ENCODE data around the gene E2F7. TPM values are rescaled to one million over a fixed set of nuclear protein-coding genes. Genes with fewer than 3 reads are reported as not detected.

Gene E2F7
- total RNA-seq, 1 experiment from 2014 or later: 28.4 TPM

DNA sequence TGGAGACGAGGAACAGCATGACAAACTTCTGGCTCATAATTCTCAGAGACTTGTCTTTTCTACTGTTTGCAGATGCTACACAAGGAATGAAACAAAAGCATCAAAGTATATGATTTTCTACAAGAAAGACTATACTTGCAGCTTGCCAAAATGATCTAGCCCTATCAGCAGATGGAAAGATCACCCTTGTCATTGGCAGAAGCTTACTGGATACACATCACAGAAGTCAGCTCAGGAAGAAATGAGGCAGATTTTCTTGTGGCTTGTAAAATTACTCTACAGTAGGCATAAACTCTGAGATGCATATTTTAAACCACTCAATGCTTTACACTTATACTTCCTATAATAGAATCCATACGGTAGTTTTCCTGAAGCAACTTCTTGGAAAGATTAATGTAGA, 20.6 kb downstream of the E2F7 start (continued):
- no peak for TF ChIP-seq ARID4B (CRISPR knock-in tag; IDR thresholded peaks at IDR 0.05; ENCODE audit: borderline replicate concordance)
- TF ChIP-seq ZNF232 (CRISPR knock-in tag; IDR thresholded peaks at IDR 0.05): no peak
- TF ChIP-seq HMGA2 (CRISPR knock-in tag; IDR thresholded peaks at IDR 0.05): no peak
- no peak for TF ChIP-seq OVOL2 (CRISPR knock-in tag; IDR thresholded peaks at IDR 0.05; ENCODE audit: borderline replicate concordance)
- no peak for TF ChIP-seq ZNF396 (CRISPR knock-in tag; IDR thresholded peaks at IDR 0.05; ENCODE audit: borderline replicate concordance)

DNA sequence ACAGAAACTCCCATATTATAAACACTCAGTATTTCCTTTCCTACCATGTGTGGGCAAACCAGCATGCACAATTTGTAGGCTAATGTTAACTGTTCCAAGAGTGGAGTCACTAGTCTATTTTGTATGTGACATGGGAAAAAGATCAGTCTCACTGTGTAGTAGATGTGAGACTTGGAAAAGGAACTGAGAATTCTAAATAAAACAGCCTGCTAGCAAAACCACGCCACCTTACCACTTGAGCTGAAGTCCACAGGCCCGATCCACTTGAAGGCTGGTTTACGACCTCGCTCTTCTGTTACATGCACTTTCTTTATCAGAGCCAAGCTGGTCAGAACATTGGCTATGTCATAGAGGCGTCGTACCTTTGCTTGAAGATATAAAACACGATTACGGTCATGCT, 22.5 kb downstream of the E2F7 start:
- no peaks in the 10 kb centered on the region for H3K27me3 Mint-ChIP-seq (ENCODE audit: low read depth)
- DNase-seq (ENCODE audit: low spot score) (no peak), ATAC-seq (no peak)
- H3K4me3 Mint-ChIP-seq: no peak overlapping the region
- TF ChIP-seq TP53 (CRISPR knock-in tag; IDR thresholded peaks at IDR 0.05) (no peak), RELA (CRISPR knock-in tag; IDR thresholded peaks at IDR 0.05; ENCODE audit: borderline replicate concordance) (no peak), CBFB (CRISPR knock-in tag; IDR thresholded peaks at IDR 0.05; ENCODE audit: low read depth) (no peak), JUN (CRISPR knock-in tag; IDR thresholded peaks at IDR 0.05) (no peak), NFE2L1 (CRISPR knock-in tag; IDR thresholded peaks at IDR 0.05) (no peak), TCF7 (CRISPR knock-in tag; IDR thresholded peaks at IDR 0.05; ENCODE audit: low read depth) (no peak), ESRRA (CRISPR knock-in tag; IDR thresholded peaks at IDR 0.05; ENCODE audit: borderline replicate concordance) (no peak), EMX1 (CRISPR knock-in tag; IDR thresholded peaks at IDR 0.05) (no peak), FOXJ3 (CRISPR knock-in tag; IDR thresholded peaks at IDR 0.05; ENCODE audit: borderline replicate concordance) (no peak), FOXP1 (CRISPR knock-in tag; IDR thresholded peaks at IDR 0.05; ENCODE audit: borderline replicate concordance) (no peak), ZNF317 (CRISPR knock-in tag; IDR thresholded peaks at IDR 0.05; ENCODE audit: borderline replicate concordance, low read depth) (no peak)
- TF ChIP-seq, protein P1, sequence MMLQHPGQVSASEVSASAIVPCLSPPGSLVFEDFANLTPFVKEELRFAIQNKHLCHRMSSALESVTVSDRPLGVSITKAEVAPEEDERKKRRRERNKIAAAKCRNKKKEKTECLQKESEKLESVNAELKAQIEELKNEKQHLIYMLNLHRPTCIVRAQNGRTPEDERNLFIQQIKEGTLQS (CRISPR knock-in tag; conservative IDR thresholded peaks at IDR 0.05): no peak
- TF ChIP-seq, protein P2, sequence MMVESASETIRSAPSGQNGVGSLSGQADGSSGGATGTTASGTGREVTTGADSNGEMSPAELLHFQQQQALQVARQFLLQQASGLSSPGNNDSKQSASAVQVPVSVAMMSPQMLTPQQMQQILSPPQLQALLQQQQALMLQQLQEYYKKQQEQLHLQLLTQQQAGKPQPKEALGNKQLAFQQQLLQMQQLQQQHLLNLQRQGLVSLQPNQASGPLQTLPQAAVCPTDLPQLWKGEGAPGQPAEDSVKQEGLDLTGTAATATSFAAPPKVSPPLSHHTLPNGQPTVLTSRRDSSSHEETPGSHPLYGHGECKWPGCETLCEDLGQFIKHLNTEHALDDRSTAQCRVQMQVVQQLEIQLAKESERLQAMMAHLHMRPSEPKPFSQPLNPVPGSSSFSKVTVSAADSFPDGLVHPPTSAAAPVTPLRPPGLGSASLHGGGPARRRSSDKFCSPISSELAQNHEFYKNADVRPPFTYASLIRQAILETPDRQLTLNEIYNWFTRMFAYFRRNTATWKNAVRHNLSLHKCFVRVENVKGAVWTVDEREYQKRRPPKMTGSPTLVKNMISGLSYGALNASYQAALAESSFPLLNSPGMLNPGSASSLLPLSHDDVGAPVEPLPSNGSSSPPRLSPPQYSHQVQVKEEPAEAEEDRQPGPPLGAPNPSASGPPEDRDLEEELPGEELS (CRISPR knock-in tag; IDR thresholded peaks at IDR 0.05): no peak
- H3K36me3 Mint-ChIP-seq: peaks cover 89% of the 10 kb centered on the region
- H3K9me3 Mint-ChIP-seq: peaks cover 14% of the 10 kb centered on the region
- H3K27ac Mint-ChIP-seq: no peak overlapping the region
- ChIA-PET POLR2A (interaction anchor here (0.5 kb wide), 1 partner anchor 174 kb away, joined by 4 read pairs; no protein-coding TSS in a partner anchor), CTCF (interaction anchor here (1.4 kb wide), 1 partner anchor 32 kb away, joined by 5 read pairs; no protein-coding TSS in a partner anchor)
- H3K4me1 Mint-ChIP-seq: no peaks in the 10 kb centered on the region

- CTCF ChIA-PET: interaction anchor here (1.1 kb wide), 1 partner anchor 29 kb away, joined by 3 read pairs; no protein-coding TSS in a partner anchor
- POLR2A ChIA-PET: no interaction called here
- H3K27ac Mint-ChIP-seq: no peak overlapping the region
- no peak overlapping the region for H3K4me3 Mint-ChIP-seq
- DNase-seq (ENCODE audit: low spot score): no peak
- H3K36me3 Mint-ChIP-seq: peaks cover 88% of the 10 kb centered on the region
- no peaks in the 10 kb centered on the region for H3K4me1 Mint-ChIP-seq
- no peak for ATAC-seq
- no peaks in the 10 kb centered on the region for H3K27me3 Mint-ChIP-seq (ENCODE audit: low read depth)
- H3K9me3 Mint-ChIP-seq: peaks cover 14% of the 10 kb centered on the region
- TF ChIP-seq EMX1 (CRISPR knock-in tag; IDR thresholded peaks at IDR 0.05) (no peak), ZNF219 (CRISPR knock-in tag; IDR thresholded peaks at IDR 0.05; ENCODE audit: borderline replicate concordance) (no peak), OVOL2 (CRISPR knock-in tag; IDR thresholded peaks at IDR 0.05; ENCODE audit: borderline replicate concordance) (no peak), TCF7 (CRISPR knock-in tag; IDR thresholded peaks at IDR 0.05; ENCODE audit: low read depth) (no peak), NR1H2 (CRISPR knock-in tag; IDR thresholded peaks at IDR 0.05) (no peak), IRF2 (CRISPR knock-in tag; IDR thresholded peaks at IDR 0.05; ENCODE audit: borderline replicate concordance, low read depth) (no peak), FOXJ3 (CRISPR knock-in tag; IDR thresholded peaks at IDR 0.05; ENCODE audit: borderline replicate concordance) (no peak), ZNF317 (CRISPR knock-in tag; IDR thresholded peaks at IDR 0.05; ENCODE audit: borderline replicate concordance, low read depth) (no peak), ZNF671 (CRISPR knock-in tag; IDR thresholded peaks at IDR 0.05) (no peak)
- TF ChIP-seq, protein P3, sequence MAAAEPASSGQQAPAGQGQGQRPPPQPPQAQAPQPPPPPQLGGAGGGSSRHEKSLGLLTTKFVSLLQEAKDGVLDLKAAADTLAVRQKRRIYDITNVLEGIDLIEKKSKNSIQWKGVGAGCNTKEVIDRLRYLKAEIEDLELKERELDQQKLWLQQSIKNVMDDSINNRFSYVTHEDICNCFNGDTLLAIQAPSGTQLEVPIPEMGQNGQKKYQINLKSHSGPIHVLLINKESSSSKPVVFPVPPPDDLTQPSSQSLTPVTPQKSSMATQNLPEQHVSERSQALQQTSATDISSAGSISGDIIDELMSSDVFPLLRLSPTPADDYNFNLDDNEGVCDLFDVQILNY (CRISPR knock-in tag; IDR thresholded peaks at IDR 0.05): no peak
- TF ChIP-seq, protein P4, sequence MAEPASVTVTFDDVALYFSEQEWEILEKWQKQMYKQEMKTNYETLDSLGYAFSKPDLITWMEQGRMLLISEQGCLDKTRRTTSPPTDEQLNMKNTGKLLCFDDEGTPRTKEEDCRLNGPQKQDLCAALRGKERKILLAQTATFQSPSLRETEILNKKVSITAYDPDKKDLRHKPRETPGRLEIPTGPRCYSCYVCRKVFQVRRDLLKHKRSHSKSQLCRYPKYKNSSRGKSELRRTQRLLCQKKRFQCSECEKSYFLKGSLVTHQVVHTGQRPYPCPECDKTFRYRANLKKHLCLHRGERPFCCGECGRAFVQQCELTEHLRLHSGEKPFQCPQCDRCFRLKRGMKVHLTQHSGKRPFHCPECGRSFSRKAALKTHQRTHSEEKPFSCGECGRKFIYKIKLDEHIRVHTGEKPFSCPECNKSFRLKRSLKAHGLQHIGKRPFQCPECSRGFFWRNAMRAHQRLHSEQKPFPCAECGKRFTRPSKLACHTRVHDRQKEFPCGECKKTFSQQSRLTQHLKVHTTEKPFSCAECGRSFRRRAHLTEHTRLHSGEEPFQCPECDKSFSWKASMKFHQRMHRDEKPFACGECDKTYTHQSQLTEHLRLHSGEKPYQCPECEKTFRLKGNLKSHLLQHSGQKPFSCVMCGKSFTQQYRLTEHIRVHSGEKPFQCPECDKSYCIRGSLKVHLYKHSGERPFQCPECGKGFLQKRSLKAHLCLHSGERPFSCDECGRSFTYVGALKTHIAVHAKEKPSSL (CRISPR knock-in tag; conservative IDR thresholded peaks at IDR 0.05): no peak
- TF ChIP-seq, protein P1 (CRISPR knock-in tag; conservative IDR thresholded peaks at IDR 0.05): no peak
These were observed 25.1 kb downstream of the E2F7 start for GRCh38 chr12:77040231-77040630.
